Lung (tissue), 12 donors: ENCODE measurements around the gene PAK6. TPM values are rescaled to one million over a fixed set of nuclear protein-coding genes. Genes with fewer than 3 reads are reported as not detected.
A peak's percentile ranks its signal among the peaks of the same experiment; 100 is the strongest.

Experiments used
- ATAC-seq: fragments of 200-7000 bp; cut with Tn5 transposase; one replicate; pipeline ENCODE4 v1.9.1; 2020; ENCODE audit warnings: moderate number of reproducible peaks; ENCODE audit not compliant: insufficient read depth, low FRiP score
- DNase-seq, 3 donors: peaks; one replicate each; pipeline ENCODE4 v3.0.0-alpha.2; 2013 to 2017
- H3K27ac ChIP-seq, 2 donors: one replicate each; pipeline ENCODE4 v1.5.1; 2013; ENCODE audit warnings: mild to moderate bottlenecking in 2 of 2, moderate library complexity in 2 of 2, control low read depth in 1 of 2, inconsistent platforms in 1 of 2, low read depth in 1 of 2, low read length in 1 of 2
- H3K27me3 ChIP-seq, 3 donors: one replicate each; pipeline ENCODE4 v1.5.1; 2013; ENCODE audit warnings: low read length in 2 of 3; ENCODE audit not compliant: control insufficient read depth in 3 of 3, insufficient read depth in 3 of 3
- H3K36me3 ChIP-seq, 4 donors: one replicate each; pipeline ENCODE4 v1.5.1; 2013; ENCODE audit warnings: low read length in 4 of 4, mild to moderate bottlenecking in 1 of 4, moderate library complexity in 1 of 4; ENCODE audit not compliant: control insufficient read depth in 4 of 4, insufficient read depth in 4 of 4
- H3K4me1 ChIP-seq, 5 donors: one replicate each; pipeline ENCODE4 v1.5.1; 2013; ENCODE audit warnings: low read length in 5 of 5, mild to moderate bottlenecking in 2 of 5, moderate library complexity in 1 of 5; ENCODE audit not compliant: control insufficient read depth in 5 of 5, insufficient read depth in 5 of 5
- H3K4me3 ChIP-seq: one replicate; pipeline ENCODE4 v1.5.1; 2013; ENCODE audit warnings: mild to moderate bottlenecking, control low read depth, moderate library complexity
- H3K9ac ChIP-seq, 2 donors: one replicate each; pipeline ENCODE4 v1.5.1; 2013; ENCODE audit warnings: low read length in 2 of 2, control low read depth in 1 of 2; ENCODE audit not compliant: insufficient read depth in 1 of 2
- H3K9me3 ChIP-seq, 4 donors: one replicate each; pipeline ENCODE4 v1.5.1; 2013; ENCODE audit warnings: low read length in 3 of 4, mild to moderate bottlenecking in 1 of 4, moderate library complexity in 1 of 4; ENCODE audit not compliant: control insufficient read depth in 4 of 4, insufficient read depth in 3 of 4
- CTCF ChIP-seq: IDR thresholded peaks from 2 replicates; pipeline ENCODE4 v1.5.1; 2012; ENCODE audit warnings: mild to moderate bottlenecking; ENCODE audit errors: control extremely low read depth, extremely low read depth
- WGBS, 2 donors: extraction: QIAGEN DNeasy Blood & Tissue Kit; methylation state at CpG; one replicate each; pipeline ENCODE4 v1.1.7; 2013; 5-methylcytosine and 5-hydroxymethylcytosine counted together
- polyA plus RNA-seq, 2 donors: library from polyadenylated mRNA; stranded (reverse); fragments of 200-250 nt; gene quantifications; one replicate each; pipeline ENCODE4 v1.2.1, GENCODE V29; 2013
- total RNA-seq, 2 donors: library from RNA; depleted of rRNA in 1 of 2; stranded (reverse); fragments of >200 nt in 1 of 2; gene quantifications; one replicate each; pipeline ENCODE4 v1.2.1, GENCODE V29; 2014 to 2021
- donor health status: control.
- donor health status: control.
- donor health status: Bipolar disorder and iron deficiency.
- donor health status: healthy.
- donor health status: DM: yes; HTN: yes; CAD: no.

PAK6 gene
- total and polyA plus RNA-seq, 4 donors: 5.8 to 10.4 (median 7.2) TPM

GRCh38 chr15:40309344-40309862, 70.5 kb downstream of the PAK6 start:
- peaks cover 0 to 11% (median 3%) of the 10 kb centered on the region in 5 donors for H3K4me1 ChIP-seq
- no peaks in the 10 kb centered on the region for H3K9me3 ChIP-seq
- peaks cover 0 to 7% (median 0%) of the 10 kb centered on the region in 3 donors for H3K27me3 ChIP-seq
- WGBS, 2 donors: 38 to 68% methylated on average over 8 of the region's 8 CpGs
- H3K27ac ChIP-seq: no peak overlapping the region
- no peak overlapping the region for H3K4me3 ChIP-seq
- no peak for TF ChIP-seq CTCF
- H3K9ac ChIP-seq: no peak overlapping the region
- ATAC-seq: no peak
- no peaks in the 10 kb centered on the region for H3K36me3 ChIP-seq
- no peak for DNase-seq

- no peaks in the 10 kb centered on the region for H3K9me3 ChIP-seq
- WGBS, 2 donors: 18 to 29% methylated on average over 4 of the region's 4 CpGs
- no peak for ATAC-seq
- H3K4me1 ChIP-seq: peaks cover 0 to 11% (median 7%) of the 10 kb centered on the region in 5 donors
- H3K27ac ChIP-seq: no peak overlapping the region
- TF ChIP-seq CTCF: peak; percentile 53
- H3K9ac ChIP-seq: no peak overlapping the region
- H3K4me3 ChIP-seq: no peak overlapping the region
- H3K36me3 ChIP-seq: no peaks in the 10 kb centered on the region
- H3K27me3 ChIP-seq: peaks cover 0 to 7% (median 0%) of the 10 kb centered on the region in 3 donors
- DNase-seq: peak; percentile 51 to 68 (median 59)
Observed at GRCh38 chr15:40310001-40310959, 71.4 kb downstream of the PAK6 start.

- no peak overlapping the region for H3K9ac ChIP-seq
- WGBS, 2 donors: 76 to 85% methylated on average over 3 of the region's 3 CpGs
- H3K4me1 ChIP-seq: peaks cover 0 to 11% (median 7%) of the 10 kb centered on the region in 5 donors
- H3K9me3 ChIP-seq: no peaks in the 10 kb centered on the region
- TF ChIP-seq CTCF: no peak
- no peak overlapping the region for H3K4me3 ChIP-seq
- no peak for ATAC-seq
- DNase-seq: no peak
- H3K27me3 ChIP-seq: peaks cover 0 to 7% (median 0%) of the 10 kb centered on the region in 3 donors
- H3K36me3 ChIP-seq: no peaks in the 10 kb centered on the region
- no peak overlapping the region for H3K27ac ChIP-seq
Observed at GRCh38 chr15:40310993-40311392, 72.1 kb downstream of the PAK6 start.
